PC-9 (cell line): Measurements from ENCODE around the gene MCM7. TPM values are rescaled to one million over a fixed set of nuclear protein-coding genes. Genes with fewer than 3 reads are reported as not detected.
A peak's percentile ranks its signal among the peaks of the same experiment; 100 is the strongest.

Source experiments
- BruUV-seq: library from RNA; stranded (reverse); fragments of 400-500 nt; replicated peaks from 2 replicates; lab custom pipeline; 2021; lab: Mats Ljungman, UMichigan
- CTCF ChIA-PET: fragments of 300-600 bp; sonication (Branson Sonifier 250); formaldehyde crosslinking; loops from one replicate; lab custom pipeline; 2022; ENCODE audit warnings: antibody characterized with exemption; lab: Charles Lee
- POLR2A ChIA-PET: fragments of 300-600 bp; sonication (Branson Sonifier 250); formaldehyde crosslinking; loops from one replicate; lab custom pipeline; 2022; ENCODE audit warnings: antibody characterized with exemption; ENCODE audit not compliant: unreplicated experiment; lab: Charles Lee
- DNase-seq, 2 experiments: peaks; one replicate each; pipeline versions ENCODE4 v3.0.0 to v3.0.0-alpha.2; 2015 to 2022; ENCODE audit warnings: mixed read lengths in 1 of 2
- H2AFZ ChIP-seq: fragments of 200-600 bp; sonication (generic); 2 replicates; pipeline ENCODE4 v1.8.1; 2017; ENCODE audit warnings: antibody characterized with exemption
- H3F3A ChIP-seq: fragments of 200-600 bp; sonication (generic); 2 replicates; pipeline ENCODE4 v1.8.1; 2017; ENCODE audit warnings: antibody characterized with exemption, mild to moderate bottlenecking, low read depth; ENCODE audit not compliant: insufficient read depth
- H3K27ac ChIP-seq: fragments of 200-600 bp; sonication (generic); 2 replicates; pipeline ENCODE4 v1.6.1; 2016; ENCODE audit warnings: mixed run types
- H3K27me3 ChIP-seq: fragments of 200-600 bp; sonication (generic); 2 replicates; pipeline ENCODE4 v1.6.1; 2016; ENCODE audit warnings: low read depth, mixed run types; ENCODE audit not compliant: insufficient read depth
- H3K36me3 ChIP-seq: fragments of 200-600 bp; sonication (generic); 2 replicates; pipeline ENCODE4 v1.6.1; 2016; ENCODE audit warnings: low read depth, mixed run types
- H3K4me1 ChIP-seq: fragments of 200-600 bp; sonication (generic); replicated peaks from 2 replicates; pipeline ENCODE4 v1.6.1; 2016; ENCODE audit warnings: mixed run types; ENCODE audit not compliant: insufficient read depth
- H3K4me2 ChIP-seq: fragments of 200-600 bp; sonication (generic); 2 replicates; pipeline ENCODE4 v1.6.1; 2017; ENCODE audit warnings: mixed run types
- H3K4me3 ChIP-seq: fragments of 200-600 bp; sonication (generic); 2 replicates; pipeline ENCODE4 v1.6.1; 2016; ENCODE audit warnings: mixed run types
- H3K79me2 ChIP-seq: fragments of 200-600 bp; sonication (generic); 2 replicates; pipeline ENCODE4 v1.6.1; 2017; ENCODE audit warnings: low read depth, mixed run types
- H3K9me2 ChIP-seq: fragments of 200-600 bp; sonication (generic); 2 replicates; pipeline ENCODE4 v1.8.1; 2017; ENCODE audit warnings: mild to moderate bottlenecking; ENCODE audit not compliant: insufficient read depth
- H3K9me3 ChIP-seq: fragments of 200-600 bp; sonication (generic); 2 replicates; pipeline ENCODE4 v1.8.1; 2016; ENCODE audit warnings: low read depth; ENCODE audit not compliant: insufficient read depth
- H4K20me1 ChIP-seq: fragments of 200-600 bp; sonication (generic); 2 replicates; pipeline ENCODE4 v1.8.1; 2017; ENCODE audit not compliant: insufficient read depth
- EZH2 ChIP-seq: fragments of 200-600 bp; sonication (generic); IDR thresholded peaks from 2 replicates; pipeline ENCODE4 v1.8.0; 2017; ENCODE audit warnings: antibody characterized with exemption, low read depth
- intact Hi-C: fragments of 100-400 bp; cut with micrococcal nuclease; formaldehyde crosslinking; loops from one replicate; pipeline ENCODE4 v1.10.0; 2022; ENCODE audit not compliant: unreplicated experiment
- total RNA-seq: library from RNA; stranded (reverse); gene quantifications from 2 replicates; pipeline ENCODE4 v1.2.3, GENCODE V29; 2021
- TF ChIP-seq, protein P1 (sequence below): fragments of 200-600 bp; sonication (generic); conservative IDR thresholded peaks from 2 replicates; pipeline ENCODE4 v1.6.1; 2017; ENCODE audit warnings: mixed run types, antibody characterized with exemption, mild to moderate bottlenecking, moderate library complexity

MCM7 gene
- total RNA-seq, 1 experiment from 2014 or later: 238 TPM

DNA sequence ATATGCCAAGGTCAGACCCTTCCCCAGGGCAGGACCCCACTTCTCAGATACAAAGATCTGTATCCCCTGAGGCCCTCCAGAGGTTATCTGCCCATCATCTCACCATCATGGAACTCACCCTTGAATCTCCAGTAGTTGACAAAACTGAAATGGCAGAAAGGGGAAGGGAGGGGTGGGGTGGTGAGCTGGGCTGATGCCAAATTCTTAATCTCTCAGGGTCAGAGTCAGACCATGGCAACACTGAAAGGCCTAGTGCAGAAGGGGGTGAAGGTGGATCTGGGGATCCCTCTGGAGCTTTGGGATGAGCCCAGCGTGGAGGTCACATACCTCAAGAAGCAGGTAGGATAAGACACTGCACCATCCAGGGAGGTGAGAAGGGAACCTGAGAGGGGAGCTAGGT is 21.4 kb upstream of the MCM7 start:
- H3K9me2 ChIP-seq: no peaks in the 10 kb centered on the region
- no peaks in the 10 kb centered on the region for H4K20me1 ChIP-seq
- no peak overlapping the region for H3K27ac ChIP-seq
- peaks cover 13% of the 10 kb centered on the region; the same call in 1 of the 2 replicates for H3K4me1 ChIP-seq
- H3K27me3 ChIP-seq: no peaks in the 10 kb centered on the region
- peaks cover 8% of the 10 kb centered on the region; the same call in 1 of the 2 replicates for H3K79me2 ChIP-seq
- peaks cover 16% of the 10 kb centered on the region; the same call in 1 of the 2 replicates for H3F3A ChIP-seq
- intact Hi-C loops: no loop called here
- CTCF ChIA-PET: interaction anchor here (0.6 kb wide), 1 partner anchor 690 kb away, joined by 9 read pairs; no protein-coding TSS in a partner anchor
- no peaks in the 10 kb centered on the region for H3K36me3 ChIP-seq
- H2AFZ ChIP-seq: no peak overlapping the region
- BruUV-seq: no TSS peak
- H3K4me2 ChIP-seq: no peak overlapping the region
- TF ChIP-seq, protein P1, sequence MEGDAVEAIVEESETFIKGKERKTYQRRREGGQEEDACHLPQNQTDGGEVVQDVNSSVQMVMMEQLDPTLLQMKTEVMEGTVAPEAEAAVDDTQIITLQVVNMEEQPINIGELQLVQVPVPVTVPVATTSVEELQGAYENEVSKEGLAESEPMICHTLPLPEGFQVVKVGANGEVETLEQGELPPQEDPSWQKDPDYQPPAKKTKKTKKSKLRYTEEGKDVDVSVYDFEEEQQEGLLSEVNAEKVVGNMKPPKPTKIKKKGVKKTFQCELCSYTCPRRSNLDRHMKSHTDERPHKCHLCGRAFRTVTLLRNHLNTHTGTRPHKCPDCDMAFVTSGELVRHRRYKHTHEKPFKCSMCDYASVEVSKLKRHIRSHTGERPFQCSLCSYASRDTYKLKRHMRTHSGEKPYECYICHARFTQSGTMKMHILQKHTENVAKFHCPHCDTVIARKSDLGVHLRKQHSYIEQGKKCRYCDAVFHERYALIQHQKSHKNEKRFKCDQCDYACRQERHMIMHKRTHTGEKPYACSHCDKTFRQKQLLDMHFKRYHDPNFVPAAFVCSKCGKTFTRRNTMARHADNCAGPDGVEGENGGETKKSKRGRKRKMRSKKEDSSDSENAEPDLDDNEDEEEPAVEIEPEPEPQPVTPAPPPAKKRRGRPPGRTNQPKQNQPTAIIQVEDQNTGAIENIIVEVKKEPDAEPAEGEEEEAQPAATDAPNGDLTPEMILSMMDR: no peak
- no peak for TF ChIP-seq EZH2
- no peak for DNase-seq
- no peak overlapping the region for H3K4me3 ChIP-seq
- no peaks in the 10 kb centered on the region for H3K9me3 ChIP-seq
- POLR2A ChIA-PET: no interaction called here

DNA sequence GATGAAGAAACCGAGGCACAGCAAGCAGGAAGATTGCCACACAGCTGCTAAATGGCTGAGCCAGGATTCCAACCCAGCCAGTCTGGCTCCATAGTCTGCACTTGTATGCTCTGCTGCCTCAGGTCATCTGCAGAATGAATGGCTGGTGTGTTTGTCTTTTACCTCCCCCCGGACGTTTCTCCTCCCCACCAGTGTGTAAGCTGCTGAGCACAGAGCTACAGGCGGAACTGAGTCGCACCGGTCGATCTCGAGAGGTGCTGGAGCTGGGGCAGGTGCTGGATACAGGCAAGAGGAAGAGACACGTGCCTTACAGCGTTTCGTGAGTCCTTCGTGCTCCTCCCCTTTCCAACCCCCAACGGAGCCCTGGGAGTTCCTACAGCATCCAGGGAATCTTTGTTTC is 20.9 kb upstream of the MCM7 start:
- Histone ChIP-seq H3K27ac (no peak overlapping the region), H4K20me1 (no peaks in the 10 kb centered on the region), H3F3A (peaks cover 16% of the 10 kb centered on the region; the same call in 1 of the 2 replicates), H3K27me3 (no peaks in the 10 kb centered on the region), H3K9me2 (no peaks in the 10 kb centered on the region), H3K4me3 (no peak overlapping the region), H3K4me2 (no peak overlapping the region), H3K9me3 (no peaks in the 10 kb centered on the region), H3K79me2 (peaks cover 8% of the 10 kb centered on the region; the same call in 1 of the 2 replicates), H3K36me3 (no peaks in the 10 kb centered on the region), H3K4me1 (peaks cover 13% of the 10 kb centered on the region; the same call in 1 of the 2 replicates), H2AFZ (no peak overlapping the region)
- ChIA-PET CTCF (no interaction called here), POLR2A (no interaction called here)
- no TSS peak for BruUV-seq
- intact Hi-C loops: no loop called here
- TF ChIP-seq, protein P1: no peak
- TF ChIP-seq EZH2: no peak
- DNase-seq: no peak

DNA sequence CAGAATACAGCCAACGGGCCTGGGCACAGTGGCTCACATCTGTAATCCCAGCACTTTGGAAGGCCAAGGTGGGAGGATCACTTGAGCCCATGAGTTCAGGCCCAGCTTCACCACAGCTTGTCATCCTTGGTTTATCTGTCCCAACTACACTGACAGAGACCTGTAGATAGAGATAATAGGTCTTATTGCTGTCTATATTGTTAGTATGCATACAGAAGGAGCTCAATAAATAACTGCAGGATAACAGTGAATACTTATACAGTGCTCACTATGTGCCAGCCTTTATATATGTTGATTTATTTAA is 19.5 kb upstream of the MCM7 start:
- peaks cover under 1% of the 10 kb centered on the region; the same call in 1 of the 2 replicates for H3K79me2 ChIP-seq
- H4K20me1 ChIP-seq: no peaks in the 10 kb centered on the region
- H3K9me2 ChIP-seq: no peaks in the 10 kb centered on the region
- ChIA-PET CTCF (interaction anchor here (0.5 to 0.6 kb wide), 2 partner anchors 10 to 60 kb away, joined by 3 to 18 read pairs; no protein-coding TSS in a partner anchor), POLR2A (no interaction called here)
- no peaks in the 10 kb centered on the region for H3K9me3 ChIP-seq
- H2AFZ ChIP-seq: no peak overlapping the region
- BruUV-seq: no TSS peak
- no peak for DNase-seq
- peaks cover 13% of the 10 kb centered on the region; the same call in 1 of the 2 replicates for H3F3A ChIP-seq
- intact Hi-C loops: no loop called here
- H3K4me1 ChIP-seq: peaks cover 10% of the 10 kb centered on the region; the same call in 1 of the 2 replicates
- TF ChIP-seq EZH2: no peak
- TF ChIP-seq, protein P1: no peak
- peak overlapping the region; percentile 87 for H3K4me2 ChIP-seq
- no peaks in the 10 kb centered on the region for H3K27me3 ChIP-seq
- H3K4me3 ChIP-seq: no peak overlapping the region
- H3K36me3 ChIP-seq: no peaks in the 10 kb centered on the region
- H3K27ac ChIP-seq: no peak overlapping the region
